Measurements from ENCODE around the gene NAT14. TPM values are rescaled to one million over a fixed set of nuclear protein-coding genes. Genes with fewer than 3 reads are reported as not detected.

NAT14 gene
- total and polyA plus RNA-seq, 2 of the 8 experiments (the other 6 are each of a cell fraction or from before 2014, with no cell fraction given), result 47.1 to 71.2 TPM

- Histone ChIP-seq H2BK15ac (ENCODE audit: low read length) (0 out of 2 replicates have a peak overlapping the region, but pooled peaks have one; percentile 18), H2AK5ac (ENCODE audit: low read depth, low read length) (no peak overlapping the region), H4K20me1 (replicated peaks in 1 of 2; ENCODE audit: control insufficient read depth in 1 of 2, insufficient read depth in 2 of 2, low read length in 2 of 2) (peaks cover 0 to 1% of the 10 kb centered on the region in 2 experiments), H3K4me2 (ENCODE audit: insufficient read depth in 1 of 2, low read depth in 2 of 2, low read length in 2 of 2) (no peak overlapping the region), H4K8ac (ENCODE audit: extremely low read depth, insufficient read depth, low read length) (no peak overlapping the region; the same call in 1 of the 2 replicates), H4K91ac (replicated peaks; ENCODE audit: insufficient read length, low read length) (no peak overlapping the region), H3K79me2 (ENCODE audit: control insufficient read depth in 1 of 2, insufficient read depth in 2 of 2, low read length in 2 of 2) (no peaks in the 10 kb centered on the region), H3K23ac (ENCODE audit: insufficient read length) (no peak overlapping the region), H3K27me3 (replicated peaks in 1 of 4; ENCODE audit: control insufficient read depth in 3 of 4, extremely low read depth in 1 of 4, insufficient read depth in 3 of 4, low read length in 3 of 4) (no peaks in the 10 kb centered on the region; a peak in 2 of 7 replicates), H2AFZ (ENCODE audit: low read length) (no peak overlapping the region), H2BK120ac (replicated peaks; ENCODE audit: low read depth, low read length) (no peak overlapping the region), H3K9ac (replicated peaks in 1 of 4; ENCODE audit: extremely low read depth in 1 of 4, low read depth in 3 of 4, low read length in 3 of 4) (no peak overlapping the region), H3K9me3 (ENCODE audit: insufficient read depth in 2 of 2, low read depth in 1 of 2, low read length in 1 of 2) (no peaks in the 10 kb centered on the region), H3K56ac (replicated peaks; ENCODE audit: insufficient read length, low read depth, low read length) (no peak overlapping the region), H2BK20ac (ENCODE audit: low read length) (no peak overlapping the region), H3K23me2 (ENCODE audit: low read depth, low read length) (peaks cover 3% of the 10 kb centered on the region), H2BK5ac (ENCODE audit: low read depth, low read length) (no peak overlapping the region), H3K4ac (replicated peaks; ENCODE audit: insufficient read length, low read depth, low read length) (no peak overlapping the region), H2BK12ac (ENCODE audit: low read depth, low read length) (0 out of 2 replicates have a peak overlapping the region, but pooled peaks have one; percentile 75), H4K5ac (ENCODE audit: insufficient read length, low read depth, low read length) (no peak overlapping the region), H3K27ac (ENCODE audit: low read depth, low read length) (no peak overlapping the region), H3K4me3 (ENCODE audit: extremely low read depth in 1 of 4, insufficient read depth in 2 of 4, low read depth in 3 of 4, low read length in 4 of 4) (no peak overlapping the region), H3K14ac (ENCODE audit: insufficient read length) (no peak overlapping the region), H3K4me1 (replicated peaks in 1 of 4; ENCODE audit: control insufficient read depth in 3 of 4, insufficient read depth in 4 of 4, low read length in 3 of 4) (peaks cover 0 to 35% (median 24%) of the 10 kb centered on the region in 4 experiments; a peak in 6 of 7 replicates), H3K36me3 (ENCODE audit: control insufficient read depth in 2 of 4, insufficient read depth in 4 of 4, low read length in 3 of 4) (no peaks in the 10 kb centered on the region), H3K18ac (ENCODE audit: extremely low read depth, low read length) (no peak overlapping the region), H3K79me1 (ENCODE audit: low read depth, low read length) (no peaks in the 10 kb centered on the region)
- POLR2A ChIA-PET (ENCODE audit: partially characterized antibody), result interaction anchor here (3.9 to 7.5 kb wide), 2 partner anchors 8 to 16 kb away, joined by 27 to 57 read pairs; partner anchors contain the start of genes NAT14 and ZNF628
- CTCF ChIA-PET (ENCODE audit: partially characterized antibody), result interaction anchor here (1.0 to 3.0 kb wide), 6 partner anchors 12 to 141 kb away, joined by 3 to 17 read pairs (median 4); no protein-coding TSS in a partner anchor
- FAIRE-seq, result no peak
- no peak for DNase-seq (ENCODE audit: low read depth in 1 of 2, low spot score in 2 of 2)
- 83% methylated on average over 18 of the region's 24 CpGs; no CpG with 5 or more reads in 1 of the 2 experiments for WGBS, 2 experiments (ENCODE audit: extremely low coverage in 1 of 2, insufficient coverage in 1 of 2, insufficient read length in 1 of 2, insufficient replicate concordance in 2 of 2, low coverage in 1 of 2, low lambda C conversion rate in 2 of 2, missing lambda C conversion rate in 1 of 2)
- TF ChIP-seq SP1 (IDR thresholded peaks at IDR 0.05; ENCODE audit: low read depth, low read length) (no peak), CREB1 (IDR thresholded peaks at IDR 0.05) (no peak)
These were observed 6.8 kb downstream of the NAT14 start for GRCh38 chr19:55491546-55492360.
